H9 (cell line): ENCODE results near the gene NR1I2. TPM values are rescaled to one million over a fixed set of nuclear protein-coding genes. Genes with fewer than 3 reads are reported as not detected.

Experiments
- DNase-seq: peaks from one replicate; pipeline ENCODE4 v3.0.0-alpha.2; 2017
- H2AFZ ChIP-seq: one replicate; pipeline ENCODE4 v1.6.1; 2013; ENCODE audit warnings: mild to moderate bottlenecking, low read length, control low read depth, moderate library complexity
- H2AK5ac ChIP-seq: 2 replicates; pipeline ENCODE4 v1.6.1; 2013; ENCODE audit warnings: low read length, control low read depth, mixed read lengths; ENCODE audit not compliant: insufficient read length
- H2BK120ac ChIP-seq: one replicate; pipeline ENCODE4 v1.6.1; 2013; ENCODE audit warnings: low read depth, mild to moderate bottlenecking, low read length, control low read depth, inconsistent platforms; ENCODE audit not compliant: poor library complexity, severe bottlenecking
- H2BK12ac ChIP-seq: 2 replicates; pipeline ENCODE4 v1.6.1; 2013; ENCODE audit warnings: low read length, control low read depth, mixed read lengths, low read depth; ENCODE audit not compliant: insufficient read length
- H2BK15ac ChIP-seq: 2 replicates; pipeline ENCODE4 v1.6.1; 2013; ENCODE audit warnings: low read depth, low read length, control low read depth
- H2BK20ac ChIP-seq: one replicate; pipeline ENCODE4 v1.6.1; 2013; ENCODE audit warnings: low read depth, mild to moderate bottlenecking, low read length, control low read depth, inconsistent platforms; ENCODE audit not compliant: poor library complexity, severe bottlenecking
- H2BK5ac ChIP-seq: 2 replicates; pipeline ENCODE4 v1.6.1; 2013; ENCODE audit warnings: low read length, control low read depth, mixed read lengths; ENCODE audit not compliant: insufficient read length
- H3K14ac ChIP-seq: 2 replicates; pipeline ENCODE4 v1.6.1; 2013; ENCODE audit warnings: low read length, control low read depth; ENCODE audit not compliant: insufficient read depth
- H3K18ac ChIP-seq: 2 replicates; pipeline ENCODE4 v1.6.1; 2013; ENCODE audit warnings: low read depth, mild to moderate bottlenecking, mixed read lengths, low read length, control low read depth; ENCODE audit not compliant: insufficient read length
- H3K23ac ChIP-seq: 2 replicates; pipeline ENCODE4 v1.6.1; 2013; ENCODE audit warnings: low read length, control low read depth, mixed read lengths, low read depth; ENCODE audit not compliant: insufficient read length
- H3K23me2 ChIP-seq: 2 replicates; pipeline ENCODE4 v1.6.1; 2013; ENCODE audit warnings: low read depth, mild to moderate bottlenecking, mixed read lengths, low read length, control low read depth; ENCODE audit not compliant: insufficient read length, poor library complexity, severe bottlenecking
- H3K27ac ChIP-seq: 2 replicates; pipeline ENCODE4 v1.5.1; 2013; ENCODE audit warnings: low read length, control low read depth, mixed read lengths, low read depth; ENCODE audit not compliant: insufficient read length
- H3K27me3 ChIP-seq: 2 replicates; pipeline ENCODE4 v1.6.1; 2013; ENCODE audit warnings: low read length, control low read depth, inconsistent platforms; ENCODE audit not compliant: insufficient read depth
- H3K4ac ChIP-seq: 2 replicates; pipeline ENCODE4 v1.6.1; 2013; ENCODE audit warnings: low read depth, mild to moderate bottlenecking, control low read depth, inconsistent platforms, low read length, moderate library complexity
- H3K4me1 ChIP-seq: 2 replicates; pipeline ENCODE4 v1.6.1; 2013; ENCODE audit warnings: low read length, control low read depth, inconsistent platforms; ENCODE audit not compliant: insufficient read depth
- H3K4me2 ChIP-seq: 2 replicates; pipeline ENCODE4 v1.6.1; 2013; ENCODE audit warnings: low read length, control low read depth, mixed read lengths; ENCODE audit not compliant: insufficient read length, insufficient read depth
- H3K56ac ChIP-seq: 2 replicates; pipeline ENCODE4 v1.6.1; 2013; ENCODE audit warnings: low read depth, mild to moderate bottlenecking, mixed read lengths, low read length, control low read depth; ENCODE audit not compliant: insufficient read length
- H3K79me1 ChIP-seq: 2 replicates; pipeline ENCODE4 v1.6.1; 2013; ENCODE audit warnings: low read depth, mild to moderate bottlenecking, moderate library complexity, low read length, control low read depth, inconsistent platforms; ENCODE audit not compliant: insufficient read depth, poor library complexity, severe bottlenecking
- H3K79me2 ChIP-seq: 2 replicates; pipeline ENCODE4 v1.6.1; 2013; ENCODE audit warnings: low read length, control low read depth, inconsistent platforms; ENCODE audit not compliant: insufficient read depth
- H3K9ac ChIP-seq: 2 replicates; pipeline ENCODE4 v1.6.1; 2013; ENCODE audit warnings: low read length, control low read depth, mixed read lengths; ENCODE audit not compliant: insufficient read length; ENCODE audit errors: extremely low read depth
- H3K9me3 ChIP-seq: one replicate; pipeline ENCODE4 v1.6.1; 2013; ENCODE audit warnings: low read depth, low read length, inconsistent platforms; ENCODE audit not compliant: control insufficient read depth
- H3T11ph ChIP-seq: one replicate; pipeline ENCODE4 v1.6.1; 2013; ENCODE audit warnings: mild to moderate bottlenecking, low read length, control low read depth, inconsistent platforms
- H4K20me1 ChIP-seq: one replicate; pipeline ENCODE4 v1.6.1; 2013; ENCODE audit not compliant: control insufficient read depth, insufficient read length, insufficient read depth
- H4K5ac ChIP-seq: 2 replicates; pipeline ENCODE4 v1.6.1; 2013; ENCODE audit warnings: low read depth, mild to moderate bottlenecking, mixed read lengths, low read length, control low read depth; ENCODE audit not compliant: insufficient read length
- H4K8ac ChIP-seq: replicated peaks from 2 replicates; pipeline ENCODE4 v1.6.1; 2013; ENCODE audit warnings: low read length, control low read depth, mixed read lengths, low read depth; ENCODE audit not compliant: insufficient read length
- H4K91ac ChIP-seq: 2 replicates; pipeline ENCODE4 v1.6.1; 2013; ENCODE audit warnings: low read depth, mild to moderate bottlenecking, moderate library complexity, mixed read lengths, low read length, control low read depth; ENCODE audit not compliant: insufficient read length
- H3K27ac Mint-ChIP-seq, 3 experiments: 2 replicates in 2 of 3; 3 replicates in 1 of 3; pipeline ENCODE4 v1.8.0; 2020 to 2021; ENCODE audit warnings: mixed read lengths in 3 of 3, mild to moderate bottlenecking in 1 of 3, moderate library complexity in 1 of 3
- H3K27me3 Mint-ChIP-seq: 2 replicates; pipeline ENCODE4 v1.8.0; 2021; ENCODE audit warnings: low read depth, mild to moderate bottlenecking, moderate library complexity, mixed read lengths
- H3K36me3 Mint-ChIP-seq, 3 experiments: 2 replicates in 2 of 3; 3 replicates in 1 of 3; pipeline ENCODE4 v1.8.0; 2020 to 2021; ENCODE audit warnings: low read depth in 3 of 3, mixed read lengths in 3 of 3; ENCODE audit not compliant: insufficient read depth in 1 of 3
- H3K4me1 Mint-ChIP-seq, 2 experiments: 2 replicates each; pipeline ENCODE4 v1.8.0; 2020; ENCODE audit warnings: mixed read lengths in 2 of 2
- H3K4me3 Mint-ChIP-seq, 2 experiments: 2 replicates in 1 of 2; 3 replicates in 1 of 2; pipeline ENCODE4 v1.8.0; 2020 to 2021; ENCODE audit warnings: mild to moderate bottlenecking in 2 of 2, mixed read lengths in 2 of 2, moderate library complexity in 1 of 2
- H3K9me3 Mint-ChIP-seq, 2 experiments: 2 replicates in 1 of 2; 3 replicates in 1 of 2; pipeline ENCODE4 v1.8.0; 2020; ENCODE audit warnings: mild to moderate bottlenecking in 2 of 2, mixed read lengths in 2 of 2, moderate library complexity in 1 of 2
- WGBS: extraction: QIAGEN DNeasy Blood & Tissue Kit; methylation state at CpG from one replicate; pipeline ENCODE4 v1.1.7; 2013; ENCODE audit warnings: missing lambda C conversion rate, low lambda C conversion rate, mixed read lengths; ENCODE audit not compliant: insufficient read length; ENCODE audit errors: extremely low coverage; 5-methylcytosine and 5-hydroxymethylcytosine counted together
- total RNA-seq: library from RNA; stranded (reverse); gene quantifications from 2 replicates; pipeline ENCODE4 v1.2.1, GENCODE V29; 2021
- TF ChIP-seq, protein P1 (sequence below): fragments of 200-600 bp; sonication (generic); conservative IDR thresholded peaks from 3 replicates; pipeline ENCODE4 v1.8.0; 2021; ENCODE audit warnings: antibody characterized with exemption, mild to moderate bottlenecking

The NR1I2 gene
- total RNA-seq, 1 experiment from 2014 or later: not detected

- no peak overlapping the region for H2AFZ ChIP-seq
- no peak overlapping the region for H3K14ac ChIP-seq
- no peak overlapping the region for H3T11ph ChIP-seq
- no peaks in the 10 kb centered on the region for H3K4me1 ChIP-seq
- no peak overlapping the region for H2BK20ac ChIP-seq
- Mint-ChIP-seq H3K4me1 (no peaks in the 10 kb centered on the region), H3K27me3 (peaks cover 4% of the 10 kb centered on the region; the same call in 1 of the 2 replicates), H3K9me3 (no peaks in the 10 kb centered on the region), H3K4me3 (no peak overlapping the region), H3K27ac (no peak overlapping the region), H3K36me3 (no peaks in the 10 kb centered on the region; a peak in 1 of 7 replicates)
- H4K20me1 ChIP-seq: no peaks in the 10 kb centered on the region
- H3K27ac ChIP-seq: no peak overlapping the region
- H4K91ac ChIP-seq: no peak overlapping the region
- no peak overlapping the region for H2BK12ac ChIP-seq
- H3K18ac ChIP-seq: no peak overlapping the region
- no peak for DNase-seq
- H2BK15ac ChIP-seq: no peak overlapping the region
- no peak overlapping the region for H3K23ac ChIP-seq
- no peaks in the 10 kb centered on the region for H3K23me2 ChIP-seq
- no peak overlapping the region for H3K9ac ChIP-seq
- no peaks in the 10 kb centered on the region for H3K79me1 ChIP-seq
- H2AK5ac ChIP-seq: no peak overlapping the region
- H3K4me2 ChIP-seq: no peak overlapping the region
- H4K8ac ChIP-seq: no peak overlapping the region
- no peak overlapping the region for H3K4ac ChIP-seq
- no peak overlapping the region for H2BK120ac ChIP-seq
- H2BK5ac ChIP-seq: no peak overlapping the region
- H3K9me3 ChIP-seq: no peaks in the 10 kb centered on the region
- 0 out of 2 replicates have a peak, but pooled peaks cover 3% of the 10 kb centered on the region for H3K27me3 ChIP-seq
- no peaks in the 10 kb centered on the region for H3K79me2 ChIP-seq
- no peak overlapping the region for H3K56ac ChIP-seq
- WGBS: no CpG with 5 or more reads among the region's 31 CpGs
- TF ChIP-seq, protein P1, sequence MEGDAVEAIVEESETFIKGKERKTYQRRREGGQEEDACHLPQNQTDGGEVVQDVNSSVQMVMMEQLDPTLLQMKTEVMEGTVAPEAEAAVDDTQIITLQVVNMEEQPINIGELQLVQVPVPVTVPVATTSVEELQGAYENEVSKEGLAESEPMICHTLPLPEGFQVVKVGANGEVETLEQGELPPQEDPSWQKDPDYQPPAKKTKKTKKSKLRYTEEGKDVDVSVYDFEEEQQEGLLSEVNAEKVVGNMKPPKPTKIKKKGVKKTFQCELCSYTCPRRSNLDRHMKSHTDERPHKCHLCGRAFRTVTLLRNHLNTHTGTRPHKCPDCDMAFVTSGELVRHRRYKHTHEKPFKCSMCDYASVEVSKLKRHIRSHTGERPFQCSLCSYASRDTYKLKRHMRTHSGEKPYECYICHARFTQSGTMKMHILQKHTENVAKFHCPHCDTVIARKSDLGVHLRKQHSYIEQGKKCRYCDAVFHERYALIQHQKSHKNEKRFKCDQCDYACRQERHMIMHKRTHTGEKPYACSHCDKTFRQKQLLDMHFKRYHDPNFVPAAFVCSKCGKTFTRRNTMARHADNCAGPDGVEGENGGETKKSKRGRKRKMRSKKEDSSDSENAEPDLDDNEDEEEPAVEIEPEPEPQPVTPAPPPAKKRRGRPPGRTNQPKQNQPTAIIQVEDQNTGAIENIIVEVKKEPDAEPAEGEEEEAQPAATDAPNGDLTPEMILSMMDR: no peak
- no peak overlapping the region for H4K5ac ChIP-seq
Measured at GRCh38 chr3:119809249-119810017, 27.5 kb downstream of the NR1I2 start.
